HEK293 (cell line): ENCODE results near the gene NCKAP5L.

ENCODE experiments used
- BCL11B ChIP-seq: fragments of 450-650 bp; formaldehyde crosslinking; IDR thresholded peaks from 2 replicates; pipeline ENCODE4 v1.5.1; 2016; ENCODE audit warnings: low read depth, missing biosample characterization, missing genetic modification characterization
- HOXC10 ChIP-seq: sonication (generic); formaldehyde crosslinking; IDR thresholded peaks from 2 replicates; pipeline ENCODE4 v1.8.1; 2023; ENCODE audit warnings: mild to moderate bottlenecking, missing genetic modification reagents
- KLF10 ChIP-seq: fragments of 450-650 bp; IDR thresholded peaks from 2 replicates; pipeline ENCODE4 v1.5.1; 2018; ENCODE audit warnings: missing biosample characterization, mild to moderate bottlenecking, missing genetic modification characterization
- PRDM10 ChIP-seq: fragments of 450-650 bp; formaldehyde crosslinking; IDR thresholded peaks from 2 replicates; pipeline ENCODE4 v1.5.1; 2016; ENCODE audit warnings: missing biosample characterization, missing genetic modification characterization
- ZFP37 ChIP-seq: fragments of 450-650 bp; formaldehyde crosslinking; IDR thresholded peaks from 2 replicates; pipeline ENCODE4 v1.5.1; 2016; ENCODE audit warnings: missing biosample characterization, missing genetic modification characterization
- ZNF10 ChIP-seq: fragments of 450-650 bp; formaldehyde crosslinking; IDR thresholded peaks from 2 replicates; pipeline ENCODE4 v1.5.1; 2017; ENCODE audit warnings: missing biosample characterization, missing genetic modification characterization
- ZNF114 ChIP-seq: fragments of 450-650 bp; formaldehyde crosslinking; IDR thresholded peaks from 2 replicates; pipeline ENCODE4 v1.5.0; 2017; ENCODE audit warnings: missing biosample characterization, missing genetic modification characterization
- ZNF140 ChIP-seq: fragments of 450-650 bp; formaldehyde crosslinking; IDR thresholded peaks from 2 replicates; pipeline ENCODE4 v1.5.1; 2016; ENCODE audit warnings: missing biosample characterization, missing genetic modification characterization
- ZNF155 ChIP-seq: fragments of 450-650 bp; formaldehyde crosslinking; IDR thresholded peaks from 2 replicates; pipeline ENCODE4 v1.5.1; 2016; ENCODE audit warnings: missing biosample characterization, missing genetic modification characterization
- ZNF174 ChIP-seq: fragments of 450-650 bp; formaldehyde crosslinking; IDR thresholded peaks from 2 replicates; pipeline ENCODE4 v1.5.0; 2017; ENCODE audit warnings: missing biosample characterization, mild to moderate bottlenecking, missing genetic modification characterization
- ZNF391 ChIP-seq: fragments of 450-650 bp; formaldehyde crosslinking; IDR thresholded peaks from 2 replicates; pipeline ENCODE4 v1.5.1; 2016; ENCODE audit warnings: low read depth, missing biosample characterization, missing genetic modification characterization, borderline replicate concordance
- ZNF416 ChIP-seq: fragments of 450-650 bp; formaldehyde crosslinking; IDR thresholded peaks from 2 replicates; pipeline ENCODE4 v1.5.1; 2016; ENCODE audit warnings: missing biosample characterization, missing genetic modification characterization
- ZNF423 ChIP-seq: fragments of 450-650 bp; formaldehyde crosslinking; IDR thresholded peaks from 2 replicates; pipeline ENCODE4 v1.5.1; 2016; ENCODE audit warnings: missing biosample characterization, missing genetic modification characterization
- ZNF48 ChIP-seq: fragments of 450-650 bp; formaldehyde crosslinking; IDR thresholded peaks from 2 replicates; pipeline ENCODE4 v1.5.1; 2016; ENCODE audit warnings: missing biosample characterization, missing genetic modification characterization
- ZNF530 ChIP-seq: fragments of 450-650 bp; formaldehyde crosslinking; IDR thresholded peaks from 2 replicates; pipeline ENCODE4 v1.5.1; 2016; ENCODE audit warnings: low read depth, missing biosample characterization, missing genetic modification characterization
- ZNF580 ChIP-seq: fragments of 450-650 bp; formaldehyde crosslinking; IDR thresholded peaks from 2 replicates; pipeline ENCODE4 v1.5.1; 2016; ENCODE audit warnings: missing biosample characterization, missing genetic modification characterization
- ZNF837 ChIP-seq: fragments of 450-650 bp; formaldehyde crosslinking; IDR thresholded peaks from 2 replicates; pipeline ENCODE4 v1.5.1; 2016; ENCODE audit warnings: missing biosample characterization, missing genetic modification characterization
- ZXDB ChIP-seq: fragments of 450-650 bp; formaldehyde crosslinking; IDR thresholded peaks from 2 replicates; pipeline ENCODE4 v1.5.1; 2016; ENCODE audit warnings: missing biosample characterization, missing genetic modification characterization
- TF ChIP-seq, protein P1 (sequence below): fragments of 450-650 bp; formaldehyde crosslinking; IDR thresholded peaks from 2 replicates; pipeline ENCODE4 v1.5.1; 2016; ENCODE audit warnings: missing biosample characterization, missing genetic modification characterization, low read depth
- TF ChIP-seq, protein P2 (sequence below): IDR thresholded peaks from 2 replicates; pipeline ENCODE4 v1.6.1; 2011; ENCODE audit warnings: mild to moderate bottlenecking, low read depth, low read length, borderline replicate concordance
- TF ChIP-seq, protein P3 (sequence below): fragments of 450-650 bp; IDR thresholded peaks from 2 replicates; pipeline ENCODE4 v1.5.1; 2018; ENCODE audit warnings: missing biosample characterization, missing genetic modification characterization

NCKAP5L gene

DNA sequence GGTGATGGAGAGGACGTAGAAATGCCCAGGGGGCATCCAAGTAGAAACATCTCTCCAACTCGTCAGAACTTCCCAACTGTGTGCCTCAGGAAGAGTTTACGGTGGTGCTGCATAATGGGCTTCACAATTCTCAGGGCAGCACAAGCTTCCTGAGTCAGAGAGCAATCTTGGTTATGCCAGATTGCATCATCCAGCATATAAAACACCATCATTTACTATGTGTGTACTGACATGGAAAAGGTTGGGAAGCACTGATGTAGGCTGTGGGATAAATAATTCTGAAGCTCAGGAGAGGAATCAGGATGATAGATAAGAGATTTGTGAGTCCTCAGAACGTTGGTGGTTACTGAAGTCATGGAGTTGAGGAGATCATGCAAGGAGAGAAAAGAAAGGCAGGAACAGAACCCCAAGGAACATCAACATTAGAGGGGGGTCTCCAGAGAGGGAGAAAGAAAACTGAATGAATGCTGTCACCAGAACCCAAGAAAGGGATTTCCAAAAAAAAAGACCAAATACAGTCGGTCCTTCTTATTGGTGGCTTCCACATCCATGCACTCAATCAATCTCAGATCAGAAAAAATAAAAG lies 4.7 kb upstream of the NCKAP5L start (continued):
- TF ChIP-seq ZNF580 (tag by site-specific recombination) (no peak), ZNF416 (tag by site-specific recombination) (no peak), BCL11B (tag by site-specific recombination) (no peak), ZNF174 (tag by site-specific recombination) (no peak), KLF10 (tag by site-specific recombination) (no peak), ZNF837 (tag by site-specific recombination) (no peak), ZNF10 (tag by site-specific recombination) (no peak), ZNF114 (tag by site-specific recombination) (no peak), ZFP37 (tag by site-specific recombination) (no peak), ZXDB (no peak), ZNF48 (tag by site-specific recombination) (no peak), PRDM10 (peak; percentile 74), ZNF530 (tag by site-specific recombination) (no peak), ZNF140 (tag by site-specific recombination) (no peak), HOXC10 (CRISPR knock-in tag) (no peak), ZNF423 (tag by site-specific recombination) (no peak), ZNF155 (no peak), ZNF391 (tag by site-specific recombination) (no peak)
- TF ChIP-seq, protein P1, sequence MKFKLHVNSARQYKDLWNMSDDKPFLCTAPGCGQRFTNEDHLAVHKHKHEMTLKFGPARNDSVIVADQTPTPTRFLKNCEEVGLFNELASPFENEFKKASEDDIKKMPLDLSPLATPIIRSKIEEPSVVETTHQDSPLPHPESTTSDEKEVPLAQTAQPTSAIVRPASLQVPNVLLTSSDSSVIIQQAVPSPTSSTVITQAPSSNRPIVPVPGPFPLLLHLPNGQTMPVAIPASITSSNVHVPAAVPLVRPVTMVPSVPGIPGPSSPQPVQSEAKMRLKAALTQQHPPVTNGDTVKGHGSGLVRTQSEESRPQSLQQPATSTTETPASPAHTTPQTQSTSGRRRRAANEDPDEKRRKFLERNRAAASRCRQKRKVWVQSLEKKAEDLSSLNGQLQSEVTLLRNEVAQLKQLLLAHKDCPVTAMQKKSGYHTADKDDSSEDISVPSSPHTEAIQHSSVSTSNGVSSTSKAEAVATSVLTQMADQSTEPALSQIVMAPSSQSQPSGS = peak; percentile 50; the same call in 1 of the 2 replicates
- TF ChIP-seq, protein P2, sequence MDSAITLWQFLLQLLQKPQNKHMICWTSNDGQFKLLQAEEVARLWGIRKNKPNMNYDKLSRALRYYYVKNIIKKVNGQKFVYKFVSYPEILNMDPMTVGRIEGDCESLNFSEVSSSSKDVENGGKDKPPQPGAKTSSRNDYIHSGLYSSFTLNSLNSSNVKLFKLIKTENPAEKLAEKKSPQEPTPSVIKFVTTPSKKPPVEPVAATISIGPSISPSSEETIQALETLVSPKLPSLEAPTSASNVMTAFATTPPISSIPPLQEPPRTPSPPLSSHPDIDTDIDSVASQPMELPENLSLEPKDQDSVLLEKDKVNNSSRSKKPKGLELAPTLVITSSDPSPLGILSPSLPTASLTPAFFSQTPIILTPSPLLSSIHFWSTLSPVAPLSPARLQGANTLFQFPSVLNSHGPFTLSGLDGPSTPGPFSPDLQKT = no peak
- TF ChIP-seq, protein P3, sequence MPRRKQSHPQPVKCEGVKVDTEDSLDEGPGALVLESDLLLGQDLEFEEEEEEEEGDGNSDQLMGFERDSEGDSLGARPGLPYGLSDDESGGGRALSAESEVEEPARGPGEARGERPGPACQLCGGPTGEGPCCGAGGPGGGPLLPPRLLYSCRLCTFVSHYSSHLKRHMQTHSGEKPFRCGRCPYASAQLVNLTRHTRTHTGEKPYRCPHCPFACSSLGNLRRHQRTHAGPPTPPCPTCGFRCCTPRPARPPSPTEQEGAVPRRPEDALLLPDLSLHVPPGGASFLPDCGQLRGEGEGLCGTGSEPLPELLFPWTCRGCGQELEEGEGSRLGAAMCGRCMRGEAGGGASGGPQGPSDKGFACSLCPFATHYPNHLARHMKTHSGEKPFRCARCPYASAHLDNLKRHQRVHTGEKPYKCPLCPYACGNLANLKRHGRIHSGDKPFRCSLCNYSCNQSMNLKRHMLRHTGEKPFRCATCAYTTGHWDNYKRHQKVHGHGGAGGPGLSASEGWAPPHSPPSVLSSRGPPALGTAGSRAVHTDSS (tag by site-specific recombination) = no peak
